Transverse colon (tissue), 4 donors: ENCODE data around the gene CACFD1. TPM values are rescaled to one million over a fixed set of nuclear protein-coding genes. Genes with fewer than 3 reads are reported as not detected.

ENCODE experiments used
- DNase-seq: peaks from one replicate; pipeline ENCODE4 v3.0.0-alpha.2; 2019
- H3K27ac ChIP-seq, 4 donors: fragments of 200-600 bp; sonication (generic); 2 replicates each; pipeline ENCODE4 v1.5.1; 2016 to 2018; ENCODE audit warnings: inconsistent platforms in 4 of 4
- H3K27me3 ChIP-seq: fragments of 200-600 bp; sonication (generic); 2 replicates; pipeline ENCODE4 v1.5.1; 2017; ENCODE audit warnings: inconsistent platforms
- H3K36me3 ChIP-seq, 4 donors: fragments of 200-600 bp; sonication (generic); 2 replicates each; pipeline ENCODE4 v1.5.1; 2017 to 2019; ENCODE audit warnings: inconsistent platforms in 4 of 4
- H3K4me1 ChIP-seq, 4 donors: fragments of 200-600 bp; sonication (generic); 2 replicates each; pipeline ENCODE4 v1.5.1; 2017 to 2020; ENCODE audit warnings: inconsistent platforms in 4 of 4
- H3K4me3 ChIP-seq, 4 donors: fragments of 200-600 bp; sonication (generic); 1 replicate in 1 of 4; 2 replicates in 3 of 4; pipeline versions ENCODE4 v1.5.1 to v1.6.1; 2017 to 2019; ENCODE audit warnings: inconsistent platforms in 4 of 4
- H3K9me3 ChIP-seq, 2 donors: fragments of 200-600 bp; sonication (generic); 2 replicates each; pipeline ENCODE4 v1.5.1; 2017 to 2019; ENCODE audit warnings: inconsistent platforms in 2 of 2
- EP300 ChIP-seq: sonication (generic); formaldehyde crosslinking; IDR thresholded peaks from one replicate; pipeline ENCODE4 v1.6.1; 2017; ENCODE audit warnings: antibody characterized with exemption, low read depth
- POLR2A ChIP-seq: fragments of 450-650 bp; IDR thresholded peaks from one replicate; pipeline ENCODE4 v1.6.1; 2016; ENCODE audit warnings: antibody characterized with exemption, mild to moderate bottlenecking, moderate library complexity
- POLR2AphosphoS5 ChIP-seq, 3 donors: sonication (generic); formaldehyde crosslinking; IDR thresholded peaks; one replicate each; pipeline ENCODE4 v1.6.1; 2016; ENCODE audit warnings: antibody characterized with exemption in 3 of 3
- WGBS, 2 donors: methylation state at CpG; one replicate each; pipeline ENCODE4 v1.1.5; 2018; ENCODE audit warnings: low coverage in 1 of 2; 5-methylcytosine and 5-hydroxymethylcytosine counted together
- in situ Hi-C, 4 donors: fragments of 200-750 bp; cut with MboI; loops; one replicate each; pipeline versions ENCODE4 v1.15.0 to v1.15.1; 2017; ENCODE audit warnings: low sequenced_read_pairs in 3 of 4, low pct_ligation_motif_present in 1 of 4, low pct_unique_long_range_greater_than_20kb in 1 of 4
- intact Hi-C: fragments of 100-400 bp; cut with DNase I; formaldehyde crosslinking; loops from one replicate; pipeline ENCODE4 v1.15.1; 2023; ENCODE audit warnings: low total_unique reads
- total RNA-seq, 4 donors: library from RNA; depleted of rRNA; stranded (reverse); fragments of >200 nt; gene quantifications; one replicate each; pipeline ENCODE4 v1.1.0, GENCODE V29; 2016
- TF ChIP-seq, protein P1 (sequence below), 5 experiments: fragments of 200-600 bp in 3 of 5; fragments of 450-650 bp in 2 of 5; sonication (generic) in 3 of 5; IDR thresholded peaks; 1 replicate in 2 of 5; 2 replicates in 3 of 5; pipeline ENCODE4 v1.5.1; 2016 to 2017; ENCODE audit warnings: antibody characterized with exemption in 5 of 5, inconsistent platforms in 3 of 5, mild to moderate bottlenecking in 2 of 5, moderate library complexity in 1 of 5

The CACFD1 gene
- total RNA-seq, 4 donors from 2014 or later, result 44.6 to 153 (median 80.0) TPM

DNA sequence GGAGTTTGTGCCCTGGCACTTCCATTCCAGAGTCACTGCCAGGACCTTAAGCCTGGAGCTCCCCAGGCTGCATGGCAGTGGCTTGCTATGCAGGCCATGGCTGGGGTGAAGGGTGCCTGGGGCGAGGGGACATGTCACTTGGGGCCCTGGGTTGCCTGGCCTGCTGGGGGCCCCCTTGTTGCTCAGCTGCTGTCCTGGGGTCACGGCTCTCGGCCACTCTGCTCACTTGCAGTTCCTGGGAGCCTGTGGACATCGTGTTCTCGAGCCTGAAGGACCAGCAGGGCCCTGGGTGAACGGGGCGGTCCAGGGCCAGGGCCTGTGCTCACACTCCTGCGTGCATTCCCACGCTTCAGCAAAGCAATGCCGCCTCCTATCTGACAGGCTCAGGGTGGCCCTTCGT lies 33.6 kb downstream of the CACFD1 start:
- TF ChIP-seq POLR2A, result no peak
- no peak for TF ChIP-seq EP300
- TF ChIP-seq, protein P1, sequence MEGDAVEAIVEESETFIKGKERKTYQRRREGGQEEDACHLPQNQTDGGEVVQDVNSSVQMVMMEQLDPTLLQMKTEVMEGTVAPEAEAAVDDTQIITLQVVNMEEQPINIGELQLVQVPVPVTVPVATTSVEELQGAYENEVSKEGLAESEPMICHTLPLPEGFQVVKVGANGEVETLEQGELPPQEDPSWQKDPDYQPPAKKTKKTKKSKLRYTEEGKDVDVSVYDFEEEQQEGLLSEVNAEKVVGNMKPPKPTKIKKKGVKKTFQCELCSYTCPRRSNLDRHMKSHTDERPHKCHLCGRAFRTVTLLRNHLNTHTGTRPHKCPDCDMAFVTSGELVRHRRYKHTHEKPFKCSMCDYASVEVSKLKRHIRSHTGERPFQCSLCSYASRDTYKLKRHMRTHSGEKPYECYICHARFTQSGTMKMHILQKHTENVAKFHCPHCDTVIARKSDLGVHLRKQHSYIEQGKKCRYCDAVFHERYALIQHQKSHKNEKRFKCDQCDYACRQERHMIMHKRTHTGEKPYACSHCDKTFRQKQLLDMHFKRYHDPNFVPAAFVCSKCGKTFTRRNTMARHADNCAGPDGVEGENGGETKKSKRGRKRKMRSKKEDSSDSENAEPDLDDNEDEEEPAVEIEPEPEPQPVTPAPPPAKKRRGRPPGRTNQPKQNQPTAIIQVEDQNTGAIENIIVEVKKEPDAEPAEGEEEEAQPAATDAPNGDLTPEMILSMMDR (IDR thresholded peaks at IDR 0.05), result no peak
- no peak for TF ChIP-seq POLR2AphosphoS5 (IDR thresholded peaks at IDR 0.05)
- H3K27me3 ChIP-seq, result peaks cover 13% of the 10 kb centered on the region
- in situ Hi-C loops, result loop anchor here in 1 of 4 donors (25.0 kb wide), 1 partner anchor 306 kb away; no protein-coding TSS in a partner anchor

DNA sequence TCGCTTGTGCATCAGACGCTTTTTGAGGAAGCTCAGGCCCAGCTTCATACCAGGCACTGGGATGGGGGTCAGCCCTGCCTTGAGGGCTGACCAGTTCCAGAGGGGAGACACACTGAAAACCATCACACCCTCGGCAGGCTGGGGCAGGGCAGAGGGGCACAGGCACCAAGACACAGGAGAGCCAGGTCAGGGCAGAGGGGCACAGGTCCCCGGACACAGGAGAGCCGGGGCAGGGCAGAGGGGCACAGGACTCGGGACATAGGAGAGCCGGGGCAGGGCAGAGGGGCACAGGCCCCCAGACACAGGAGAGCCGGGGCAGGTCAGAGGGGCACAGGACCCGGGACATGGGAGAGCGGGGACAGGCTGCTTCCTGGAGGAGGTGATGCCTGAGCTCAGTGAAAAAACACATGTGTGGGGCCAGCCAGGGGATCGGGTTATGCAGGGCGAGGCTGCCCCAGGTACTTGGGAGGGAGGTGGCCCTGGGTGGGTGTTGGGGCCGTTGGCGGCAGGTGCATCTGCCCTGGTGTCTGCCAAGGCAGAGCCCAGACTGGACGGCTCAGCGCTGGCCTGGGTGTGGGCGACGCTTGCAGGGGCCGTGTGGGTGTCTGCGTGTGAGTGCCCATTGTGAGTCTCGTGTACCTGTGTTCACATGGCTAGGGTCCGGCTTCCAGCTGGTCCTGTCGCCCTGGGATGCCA lies 34.2 kb downstream of the CACFD1 start:
- in situ Hi-C loops (loop anchor here in 1 of 4 donors (25.0 kb wide), 1 partner anchor 307 kb away; no protein-coding TSS in a partner anchor), intact Hi-C loops (no loop called here)
- DNase-seq, result no peak
- Histone ChIP-seq H3K36me3 (no peaks in the 10 kb centered on the region), H3K9me3 (no peaks in the 10 kb centered on the region), H3K27ac (no peak overlapping the region), H3K4me3 (no peak overlapping the region), H3K27me3 (peaks cover 13% of the 10 kb centered on the region), H3K4me1 (peaks cover 0 to 2% (median 0%) of the 10 kb centered on the region in 4 donors)
- WGBS, 2 donors, result 69% methylated on average over 22 of the region's 23 CpGs; no CpG with 5 or more reads in 1 of the 2 donors
- TF ChIP-seq POLR2A, result no peak
- TF ChIP-seq, protein P1 (IDR thresholded peaks at IDR 0.05), result no peak
- no peak for TF ChIP-seq POLR2AphosphoS5 (IDR thresholded peaks at IDR 0.05)
- no peak for TF ChIP-seq EP300

More for the DNA sequence above, 33.6 kb downstream of the CACFD1 start:
- Histone ChIP-seq H3K4me3 (no peak overlapping the region), H3K27ac (peak overlapping the region in 1 of 4 donors; percentile 33), H3K36me3 (no peaks in the 10 kb centered on the region), H3K9me3 (no peaks in the 10 kb centered on the region), H3K4me1 (no peaks in the 10 kb centered on the region)
- DNase-seq, result no peak
- WGBS, 2 donors, result 86% methylated on average over 10 of the region's 11 CpGs; no CpG with 5 or more reads in 1 of the 2 donors
- intact Hi-C loops, result no loop called here

DNA sequence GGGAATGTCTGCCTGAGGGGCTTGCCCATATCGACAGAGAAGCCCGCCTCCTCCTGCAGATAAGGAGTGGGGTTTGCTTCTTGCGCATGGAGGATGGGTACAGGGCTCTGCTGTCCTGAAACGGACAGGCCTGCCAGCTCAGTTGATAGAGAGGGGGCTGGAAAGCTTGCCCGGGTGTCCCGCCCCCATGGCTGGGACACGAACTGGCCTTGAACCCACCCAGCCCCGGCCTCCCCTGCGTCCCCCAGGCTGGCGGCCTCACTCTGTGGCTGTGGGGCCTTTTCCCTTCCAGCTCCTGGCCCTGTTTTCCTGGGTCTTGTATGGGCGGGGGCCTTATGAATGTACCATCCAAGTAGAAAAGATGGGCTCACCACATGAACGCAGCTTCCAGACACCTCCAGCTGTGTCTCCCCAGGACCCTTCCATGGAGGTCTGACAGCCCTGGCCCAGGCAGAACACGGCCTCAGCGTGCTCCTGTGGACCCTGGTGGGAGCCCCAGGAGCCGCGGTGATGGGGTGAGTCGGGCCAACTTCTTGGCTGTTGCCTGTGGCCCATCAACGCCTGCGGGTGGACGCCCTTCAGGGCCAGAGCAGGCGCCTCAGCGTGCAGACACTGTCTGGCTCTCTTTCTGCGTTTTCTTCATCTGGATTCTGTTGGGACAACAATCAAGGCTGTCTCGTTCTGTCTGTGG lies 35.0 kb downstream of the CACFD1 start:
- in situ Hi-C loops, result loop anchor here in 1 of 4 donors (25.0 kb wide), 1 partner anchor 307 kb away; no protein-coding TSS in a partner anchor
- no peaks in the 10 kb centered on the region for H3K36me3 ChIP-seq
- no peak overlapping the region for H3K4me3 ChIP-seq
- 83% methylated on average over 21 of the region's 24 CpGs; no CpG with 5 or more reads in 1 of the 2 donors for WGBS, 2 donors
- DNase-seq, result no peak
- intact Hi-C loops, result no loop called here
- H3K27me3 ChIP-seq, result peaks cover 13% of the 10 kb centered on the region
- no peaks in the 10 kb centered on the region for H3K9me3 ChIP-seq
- H3K4me1 ChIP-seq, result peaks cover 0 to 10% (median 0%) of the 10 kb centered on the region in 4 donors
- H3K27ac ChIP-seq, result no peak overlapping the region
- no peak for TF ChIP-seq POLR2A
- TF ChIP-seq EP300, result no peak
- TF ChIP-seq, protein P1 (IDR thresholded peaks at IDR 0.05), result no peak
- no peak for TF ChIP-seq POLR2AphosphoS5 (IDR thresholded peaks at IDR 0.05)
